Lung microvascular endothelial cell (primary cell): Measurements from ENCODE around the gene TRIML1. TPM values are rescaled to one million over a fixed set of nuclear protein-coding genes. Genes with fewer than 3 reads are reported as not detected.
A peak's percentile ranks its signal among the peaks of the same experiment; 100 is the strongest.

ENCODE experiments used
- DNase-seq, 2 donors: peaks; one replicate each; pipeline versions ENCODE4 v3.0.0 to v3.0.0-alpha.2; 2010; ENCODE audit warnings: low read depth in 2 of 2
- total RNA-seq: library from RNA; depleted of rRNA; stranded (reverse); fragments of >200 nt; gene quantifications from 2 replicates; pipeline ENCODE4 v1.2.1, GENCODE V29; 2014

TRIML1 gene, protein sequence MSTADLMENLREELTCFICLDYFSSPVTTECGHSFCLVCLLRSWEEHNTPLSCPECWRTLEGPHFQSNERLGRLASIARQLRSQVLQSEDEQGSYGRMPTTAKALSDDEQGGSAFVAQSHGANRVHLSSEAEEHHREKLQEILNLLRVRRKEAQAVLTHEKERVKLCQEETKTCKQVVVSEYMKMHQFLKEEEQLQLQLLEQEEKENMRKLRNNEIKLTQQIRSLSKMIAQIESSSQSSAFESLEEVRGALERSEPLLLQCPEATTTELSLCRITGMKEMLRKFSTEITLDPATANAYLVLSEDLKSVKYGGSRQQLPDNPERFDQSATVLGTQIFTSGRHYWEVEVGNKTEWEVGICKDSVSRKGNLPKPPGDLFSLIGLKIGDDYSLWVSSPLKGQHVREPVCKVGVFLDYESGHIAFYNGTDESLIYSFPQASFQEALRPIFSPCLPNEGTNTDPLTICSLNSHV
- not detected in 2 replicates for total RNA-seq

DNA sequence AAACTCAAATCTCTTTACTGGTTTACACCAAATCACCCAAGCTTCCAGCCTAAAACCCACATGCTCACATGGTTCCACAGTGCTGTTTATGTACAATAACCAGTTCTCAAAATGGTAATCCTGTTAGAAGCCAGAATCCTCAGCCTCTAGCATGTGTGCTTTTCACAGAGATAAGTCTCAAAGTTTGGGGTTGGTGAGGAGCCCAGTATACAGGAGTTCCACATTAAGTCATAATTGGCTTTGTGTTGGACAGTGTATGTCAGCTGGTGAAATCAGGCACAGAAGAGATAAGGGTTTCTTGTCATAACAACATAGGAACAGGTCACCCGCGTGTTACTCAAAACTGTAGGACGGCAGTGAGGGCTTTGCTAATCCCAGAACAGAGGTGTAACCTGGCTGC, at the start of gene TRIML1:
Gene TRIML1 (plus strand): TSS at position 301 of the 400 bp plus-strand sequence. CDS start 118 bp downstream, outside the sequence.
- DNase-seq, result no peak

DNA sequence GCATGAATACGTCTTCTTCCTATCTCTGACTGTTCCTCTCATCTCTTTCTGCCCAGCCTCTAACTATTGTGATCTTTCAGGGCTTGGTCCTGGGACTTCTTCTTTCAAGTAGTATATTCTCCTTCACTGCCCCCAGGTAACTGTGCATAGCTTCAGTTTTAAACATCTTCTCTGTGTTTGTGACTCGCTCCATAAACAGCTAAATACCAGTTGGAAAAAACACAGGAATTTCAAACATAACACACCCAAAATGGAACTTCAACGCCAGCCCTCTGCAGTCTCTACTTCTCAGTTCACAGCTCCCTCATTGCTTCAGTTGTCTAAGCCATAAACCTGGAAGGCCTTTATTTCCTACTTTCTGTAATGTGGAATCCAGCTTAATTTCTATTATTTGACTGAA, 46.4 kb upstream of the TRIML1 start:
- no peak for DNase-seq

DNA sequence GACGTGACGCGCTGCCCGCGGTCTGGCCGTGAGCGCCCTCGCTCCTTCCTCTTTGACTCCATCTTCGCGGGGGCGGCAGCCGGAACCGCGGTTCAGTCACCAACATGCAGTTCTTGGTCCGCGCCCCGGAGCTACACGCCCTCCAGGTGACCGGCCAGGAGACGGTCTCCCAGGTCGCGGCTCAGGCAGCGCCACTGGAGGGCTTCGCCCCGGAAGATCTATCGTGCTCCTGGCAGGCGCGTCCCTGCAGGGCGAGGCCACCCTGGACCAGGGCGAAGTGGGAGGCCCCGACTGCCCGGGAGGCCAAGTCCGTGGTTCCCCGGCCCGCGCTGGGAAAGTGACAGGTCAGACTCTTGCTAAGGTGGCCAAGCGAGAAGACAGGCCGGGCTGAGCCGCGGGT, 32.8 kb upstream of the TRIML1 start:
- no peak for DNase-seq

DNA sequence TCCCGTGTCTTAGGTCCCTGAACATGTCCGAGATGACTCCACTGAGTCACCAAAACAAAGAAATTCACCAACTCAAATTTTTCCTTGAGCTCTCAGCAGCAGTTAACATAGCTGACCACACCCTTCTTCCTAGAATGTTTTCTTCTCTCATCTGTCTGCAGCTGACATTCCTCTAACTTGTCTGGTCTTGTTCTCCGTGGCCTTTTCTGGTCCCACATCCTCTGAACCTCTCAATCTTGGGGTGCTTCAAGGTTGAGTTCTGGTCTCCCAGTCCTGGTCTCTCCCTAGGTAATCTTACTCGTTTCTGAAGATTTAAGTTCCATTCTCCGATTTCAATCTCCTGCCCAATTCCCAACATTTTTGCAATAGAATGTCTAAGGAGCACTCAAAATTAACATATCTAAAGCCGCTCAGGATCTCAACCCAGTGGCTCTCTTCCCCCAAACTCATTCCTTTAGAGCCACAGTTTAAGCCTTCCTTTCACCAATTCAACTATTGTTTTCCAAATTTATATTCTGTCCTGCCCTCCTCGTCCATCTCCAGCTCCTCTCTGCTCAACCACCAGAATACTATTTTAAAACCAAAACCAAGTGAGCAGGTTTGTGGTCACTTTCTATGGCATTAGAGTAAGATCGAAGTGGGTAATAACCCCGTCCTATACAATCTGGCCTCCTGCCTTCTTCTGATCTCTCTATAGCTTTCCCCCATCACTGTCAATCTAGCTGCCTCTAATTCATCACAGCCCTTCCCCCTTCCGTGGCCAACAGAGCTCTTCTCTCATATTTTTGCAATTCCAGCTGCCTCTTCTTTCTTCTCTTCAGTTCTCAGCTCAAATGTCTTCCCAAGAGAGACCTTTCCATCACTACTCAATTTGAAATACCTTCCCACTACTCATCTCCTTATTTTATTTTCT, 31.1 kb upstream of the TRIML1 start:
- DNase-seq, result peak in 1 of 2 donors; percentile 11

DNA sequence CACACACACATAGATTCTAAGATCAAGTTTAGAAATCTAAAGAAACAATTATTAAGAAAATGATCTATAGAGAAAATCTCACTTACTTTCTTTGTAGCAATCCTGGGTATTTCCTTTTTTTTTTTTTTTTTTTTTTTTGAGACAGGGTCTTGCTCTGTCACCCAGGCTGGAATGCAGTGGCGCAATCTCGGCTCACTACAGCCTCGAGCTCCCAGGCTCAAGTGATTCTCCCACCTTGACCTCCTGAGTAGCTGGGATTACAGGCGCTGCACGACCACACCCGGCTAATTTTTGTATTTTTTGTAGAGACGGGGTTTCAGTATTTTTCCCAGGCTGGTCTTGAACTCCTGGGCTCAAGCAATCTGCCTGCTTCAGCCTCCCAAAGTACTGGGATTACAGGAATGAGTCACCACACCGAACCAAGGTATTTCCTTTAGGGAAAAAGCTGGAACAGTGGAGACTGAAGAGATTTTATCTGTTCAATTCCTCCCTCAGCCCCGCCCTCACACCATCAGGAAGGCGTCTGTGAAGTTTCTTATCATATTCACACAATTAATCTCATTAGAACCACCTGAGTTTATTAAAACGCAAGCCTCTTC, 30.0 kb upstream of the TRIML1 start, which contains the start of gene TRIML2:
Gene TRIML2 (minus strand): TSS at position 447 of the 599 bp plus-strand sequence. CDS start 4,235 bp downstream, outside the sequence.
- DNase-seq, result peak in 1 of 2 donors; percentile 37

DNA sequence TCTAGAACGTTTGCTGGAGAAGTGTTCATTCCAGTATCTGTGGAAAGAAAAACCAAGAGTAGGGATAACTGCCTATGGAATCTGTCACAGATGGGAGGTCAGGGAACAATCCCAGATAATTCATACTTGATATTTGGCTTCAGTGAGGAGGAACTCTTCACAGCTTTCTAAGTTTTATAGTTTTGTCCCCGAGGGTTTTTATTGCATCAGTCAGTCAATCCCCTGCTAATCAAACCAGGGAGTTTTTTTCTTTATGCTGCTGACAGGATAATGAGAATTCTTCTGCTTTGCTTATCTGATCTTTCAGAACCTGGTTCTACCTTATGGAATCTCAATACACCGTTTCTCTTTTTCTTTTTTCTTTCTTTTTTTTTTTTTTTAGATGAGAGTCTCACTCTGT, 29.2 kb upstream of the TRIML1 start:
- no peak for DNase-seq

DNA sequence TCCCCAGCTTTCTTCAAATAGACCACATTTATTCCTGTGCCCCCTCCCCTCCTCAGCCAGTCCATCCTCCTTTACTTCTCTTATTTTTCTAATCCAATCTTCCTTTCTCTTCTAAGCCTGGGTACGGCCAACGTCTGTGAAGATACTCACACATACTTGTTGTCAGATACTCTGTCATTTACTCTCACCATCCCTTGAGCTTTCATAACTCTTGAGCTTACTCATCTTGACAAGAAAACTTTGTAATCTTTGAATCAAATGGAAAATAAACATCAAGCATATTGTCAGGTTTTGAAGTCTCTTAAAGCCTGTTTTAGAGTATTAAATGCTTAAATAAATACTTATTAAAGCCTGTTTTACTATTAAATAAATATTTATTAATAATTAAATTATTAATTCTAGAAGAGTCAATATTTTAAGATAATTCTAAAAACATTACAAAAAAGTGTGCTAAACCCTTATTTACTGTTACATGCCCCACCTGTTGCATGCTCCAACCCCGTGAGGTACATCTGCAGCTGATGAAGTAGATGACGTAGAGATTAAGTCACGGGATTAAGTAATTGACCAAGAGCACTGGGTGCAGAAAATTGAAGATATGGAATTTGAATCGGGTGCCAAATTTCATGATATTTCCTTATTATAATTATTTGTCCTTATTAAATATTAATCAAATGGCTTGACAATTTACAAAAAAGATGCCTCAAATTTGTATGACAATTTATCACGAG, 28.3 kb upstream of the TRIML1 start:
- no peak for DNase-seq

DNA sequence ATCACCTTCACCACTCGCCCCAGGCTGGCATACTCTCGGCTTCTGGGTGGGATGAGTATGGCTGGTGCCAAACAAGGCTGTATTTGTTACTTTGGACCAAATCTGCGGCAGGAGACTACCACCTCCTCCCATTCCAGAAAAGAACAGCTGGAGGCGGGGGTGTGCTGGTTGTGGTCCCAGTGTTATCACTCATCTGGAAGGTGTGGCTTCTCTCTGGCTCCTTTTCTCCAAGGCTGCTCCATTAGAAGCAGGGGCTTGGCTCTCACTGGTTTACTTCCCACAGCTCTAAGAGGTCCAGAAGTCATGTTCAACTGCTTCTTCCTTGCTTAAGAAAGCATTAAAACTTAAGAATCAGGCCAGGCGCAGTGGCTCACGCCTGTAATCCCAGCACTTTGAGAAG, 27.3 kb upstream of the TRIML1 start:
- DNase-seq, result no peak

DNA sequence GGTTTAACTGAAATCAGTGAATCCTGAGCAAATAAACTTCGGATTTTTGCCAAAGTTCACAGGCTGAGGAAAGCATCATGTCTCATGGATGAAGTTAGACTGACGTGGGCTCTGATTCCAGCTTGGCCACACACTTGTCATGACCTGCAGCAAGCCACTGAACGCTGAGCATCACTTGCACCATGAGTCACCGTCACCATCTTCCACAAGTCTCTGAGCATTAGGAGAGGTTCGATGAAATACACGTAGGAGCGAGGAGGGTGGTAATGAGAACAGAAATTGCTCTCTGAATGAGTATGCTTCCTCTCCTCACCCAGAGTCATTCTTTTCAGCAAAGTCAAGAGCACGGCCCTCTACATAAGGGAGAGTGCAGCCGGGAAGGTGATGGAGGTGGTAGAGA, 26.1 kb upstream of the TRIML1 start:
- DNase-seq, result no peak

DNA sequence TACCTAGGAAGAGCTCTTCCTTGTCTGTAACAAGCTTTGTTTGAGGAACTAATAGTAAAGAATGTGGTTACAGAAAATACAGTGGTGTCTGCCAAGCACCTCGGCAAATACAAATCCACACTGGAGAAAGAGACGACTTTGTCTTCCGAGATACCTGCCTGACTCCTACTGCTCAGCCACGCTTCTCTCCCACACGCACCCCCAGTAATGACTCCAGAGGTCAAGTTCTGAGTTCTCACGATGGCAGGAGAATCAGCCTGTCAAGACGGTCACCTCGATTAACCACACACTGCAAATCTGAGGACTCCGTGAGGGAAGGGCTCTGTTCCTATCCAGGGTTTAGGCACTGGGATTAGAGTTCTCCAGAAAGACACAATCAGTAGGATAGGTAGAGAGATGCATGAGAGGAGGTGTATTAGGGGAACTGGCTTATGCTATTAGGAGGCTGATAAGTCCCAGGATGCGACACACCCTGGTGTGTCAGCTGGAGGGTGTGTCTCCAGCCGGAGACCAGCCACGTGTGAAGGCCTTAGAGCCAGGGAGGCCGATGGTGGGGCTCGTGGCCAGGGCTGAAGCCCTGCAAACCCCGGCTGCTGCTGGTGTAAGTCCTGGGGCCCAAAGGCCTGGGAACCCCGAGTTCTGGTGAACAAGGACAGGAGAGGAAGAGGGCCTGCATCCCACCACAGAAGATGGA, 21.5 kb upstream of the TRIML1 start:
- DNase-seq, result no peak

DNA sequence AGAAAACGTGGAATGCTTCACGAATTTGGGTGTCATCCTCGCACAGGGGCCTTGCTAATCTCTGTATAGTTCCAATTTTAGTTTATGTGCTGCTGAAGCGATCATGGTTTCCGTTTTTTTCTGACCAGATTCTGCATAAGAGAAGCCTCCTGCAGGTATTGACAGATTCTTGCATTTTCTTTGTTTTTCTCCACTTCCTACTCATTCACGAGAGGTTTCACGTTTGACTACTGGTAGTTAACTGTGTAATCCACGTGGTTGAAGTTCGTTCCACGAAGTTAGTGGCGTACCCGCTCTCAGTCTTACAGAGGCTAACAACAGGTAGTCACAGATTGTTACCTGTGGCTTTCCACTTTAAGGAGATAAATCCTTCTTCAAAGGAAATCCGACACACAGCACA, 17.7 kb upstream of the TRIML1 start:
- no peak for DNase-seq

DNA sequence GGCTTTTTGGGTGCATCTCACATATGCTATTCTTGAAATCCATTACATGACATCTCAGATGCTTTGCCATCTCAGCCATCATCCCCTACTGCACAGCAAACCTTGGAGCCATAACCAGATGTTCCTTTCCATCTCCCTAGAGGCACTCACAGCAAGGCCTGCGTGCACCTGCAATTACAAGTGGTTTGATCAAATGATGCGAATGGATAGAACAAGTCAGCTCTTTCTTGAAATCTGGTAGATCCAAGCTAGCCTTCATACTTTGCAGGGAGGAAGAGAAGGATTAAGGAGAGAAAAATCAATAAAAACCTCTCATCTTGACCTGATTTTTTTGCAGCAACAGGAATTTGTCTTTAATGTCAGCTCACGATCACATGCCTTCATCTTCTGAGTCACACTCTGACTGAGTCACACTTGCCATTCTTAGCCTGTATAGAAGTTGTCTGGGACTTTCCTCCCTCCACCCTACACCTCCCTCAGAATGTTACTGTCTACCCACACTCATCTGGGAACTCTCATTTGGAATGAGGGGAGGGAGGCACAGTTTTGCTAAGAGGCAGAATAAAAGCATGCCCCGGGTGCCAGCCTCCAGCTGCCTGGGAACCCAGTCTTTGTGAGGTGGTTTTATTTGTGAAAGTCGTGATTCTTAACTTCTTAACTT, 11.9 kb upstream of the TRIML1 start:
- peak in 1 of 2 donors; percentile 55 for DNase-seq

DNA sequence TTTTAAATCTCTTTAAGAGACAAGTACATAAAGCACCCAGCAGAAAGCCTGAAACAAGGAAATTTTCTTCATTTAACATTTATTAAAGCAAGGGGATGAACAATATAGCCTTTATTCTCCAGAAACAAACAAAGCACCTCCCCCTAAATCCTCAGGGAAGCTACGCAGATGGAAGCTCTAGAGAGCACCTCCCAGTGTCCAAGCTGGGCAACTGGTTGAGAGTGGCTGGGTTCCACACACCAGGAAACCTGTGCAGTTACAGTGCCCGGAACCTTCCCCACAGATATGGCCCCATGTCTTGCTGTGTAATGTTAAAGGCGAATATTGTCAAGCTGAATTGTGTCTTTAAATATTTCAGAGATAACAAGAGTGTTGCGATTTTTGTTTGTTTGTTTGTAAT, 8.9 kb upstream of the TRIML1 start:
- DNase-seq, result no peak

DNA sequence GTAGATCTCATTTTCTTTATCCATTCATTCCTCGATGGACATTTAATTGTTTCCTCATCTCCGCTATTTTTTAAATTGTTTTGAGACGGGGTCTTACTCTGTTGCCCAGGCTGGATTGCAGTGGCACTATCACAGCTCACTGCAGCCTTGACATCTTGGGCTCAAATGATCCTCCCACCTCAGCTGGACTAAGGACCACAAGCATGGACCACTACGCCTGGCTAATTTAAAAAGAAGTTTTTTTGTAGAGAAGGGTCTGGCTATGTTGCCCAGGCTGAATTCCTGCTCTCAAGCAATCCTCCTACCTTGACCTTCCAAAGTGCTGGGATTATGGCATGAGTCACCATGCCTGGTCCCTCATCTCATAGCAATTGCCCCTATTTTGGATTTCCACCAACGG, 7.0 kb upstream of the TRIML1 start:
- no peak for DNase-seq

DNA sequence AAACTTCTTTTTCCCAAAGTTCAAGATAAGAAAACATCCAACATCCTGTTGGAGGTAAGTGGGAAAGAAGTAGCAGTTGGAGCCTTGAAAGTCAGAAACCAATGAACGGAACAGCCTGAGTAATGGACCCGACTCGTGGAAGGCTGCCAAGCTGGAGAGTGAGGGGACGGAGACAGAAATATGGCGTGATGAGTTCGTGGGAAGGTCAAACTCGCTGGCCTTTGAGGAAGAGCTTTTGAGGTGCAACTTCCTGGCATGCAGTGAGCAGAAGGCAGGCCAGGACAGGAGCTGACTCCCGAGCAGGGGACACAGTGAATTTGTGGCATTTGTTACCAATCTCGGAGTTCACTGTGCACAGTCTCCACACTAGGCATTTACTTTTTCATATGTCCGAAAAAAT, 1.0 kb upstream of the TRIML1 start:
- DNase-seq, result peak in 1 of 2 donors; percentile 58

DNA sequence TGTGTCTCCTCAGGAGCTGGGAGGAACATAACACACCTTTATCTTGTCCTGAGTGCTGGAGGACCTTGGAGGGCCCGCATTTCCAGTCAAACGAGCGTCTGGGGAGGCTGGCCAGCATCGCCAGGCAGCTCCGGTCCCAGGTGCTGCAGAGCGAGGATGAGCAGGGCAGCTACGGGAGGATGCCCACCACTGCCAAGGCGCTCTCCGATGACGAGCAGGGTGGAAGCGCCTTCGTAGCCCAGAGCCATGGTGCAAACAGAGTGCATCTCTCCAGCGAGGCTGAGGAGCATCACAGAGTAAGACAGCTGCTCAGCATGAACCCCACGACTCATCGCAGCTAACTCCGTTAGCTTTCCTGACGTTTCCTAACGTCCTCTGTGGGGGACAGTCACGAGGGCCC, 430 bp downstream of the TRIML1 start:
- no peak for DNase-seq

DNA sequence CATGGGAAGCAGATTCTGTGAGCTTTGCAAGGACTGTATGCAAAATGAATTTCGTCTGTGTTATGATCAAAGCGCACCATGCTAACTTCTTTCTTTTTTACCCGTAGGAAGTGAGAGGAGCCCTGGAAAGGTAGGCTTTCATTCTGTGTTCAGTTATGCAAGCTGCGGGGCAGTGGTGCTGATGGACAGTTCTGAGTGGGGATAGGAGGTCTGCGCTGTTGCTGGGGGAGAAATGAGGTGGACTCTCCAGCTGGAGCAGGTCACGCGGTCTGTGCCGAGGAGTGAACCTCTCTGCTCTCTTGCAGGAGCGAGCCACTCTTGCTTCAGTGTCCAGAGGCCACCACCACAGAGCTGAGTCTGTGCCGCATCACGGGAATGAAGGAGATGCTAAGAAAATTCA, 4.5 kb downstream of the TRIML1 start:
- DNase-seq, result no peak

DNA sequence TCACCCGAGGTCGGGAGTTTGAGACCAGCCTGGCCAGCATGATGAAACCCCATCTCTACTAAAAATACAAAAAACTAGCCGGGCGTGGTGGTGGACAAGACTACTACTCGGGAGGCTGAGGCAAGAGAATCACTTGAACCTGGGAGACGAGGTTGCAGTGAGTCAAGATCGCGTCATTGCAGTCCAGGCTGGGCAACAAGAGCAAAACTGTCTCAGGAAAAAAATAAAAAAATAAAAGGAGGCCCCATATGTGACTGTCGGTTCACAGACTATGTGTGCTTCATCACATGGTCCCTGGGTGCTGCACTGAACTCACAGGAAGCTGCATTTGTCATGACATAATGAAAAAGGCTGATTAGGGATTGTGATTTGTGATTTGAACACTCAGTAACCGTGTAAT, 6.4 kb downstream of the TRIML1 start:
- DNase-seq, result peak in 1 of 2 donors; percentile 6

DNA sequence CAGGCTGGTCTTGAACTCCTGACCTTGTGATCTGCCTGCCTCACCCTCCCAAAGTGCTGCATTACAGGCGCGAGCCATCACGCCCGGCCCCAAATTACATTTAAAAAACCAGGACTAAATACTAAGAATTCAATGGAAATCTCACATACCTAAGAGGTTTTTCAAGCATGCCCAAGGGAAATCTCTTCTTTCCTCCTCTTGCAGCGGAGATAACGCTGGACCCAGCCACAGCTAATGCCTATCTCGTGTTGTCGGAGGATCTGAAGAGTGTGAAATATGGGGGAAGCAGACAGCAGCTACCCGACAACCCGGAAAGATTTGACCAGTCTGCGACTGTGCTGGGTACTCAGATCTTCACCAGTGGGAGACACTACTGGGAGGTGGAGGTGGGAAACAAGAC, 7.4 kb downstream of the TRIML1 start:
- no peak for DNase-seq

DNA sequence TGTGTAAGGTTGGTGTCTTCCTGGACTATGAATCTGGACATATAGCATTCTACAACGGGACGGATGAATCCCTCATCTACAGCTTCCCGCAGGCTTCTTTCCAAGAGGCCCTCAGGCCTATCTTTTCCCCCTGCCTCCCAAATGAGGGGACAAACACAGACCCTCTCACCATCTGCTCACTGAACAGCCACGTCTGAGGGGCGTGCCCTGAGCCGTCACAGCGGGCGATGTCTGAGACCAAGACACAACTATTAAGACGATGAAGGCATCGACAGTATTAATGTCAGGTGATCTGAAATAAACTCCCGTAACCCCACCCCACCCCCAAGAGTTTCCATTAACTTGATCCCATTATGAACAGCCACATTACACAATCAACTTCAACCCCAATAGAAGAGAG, 7.9 kb downstream of the TRIML1 start:
- DNase-seq, result no peak
